ENCODE measurements around the gene SMYD2. TPM values are rescaled to one million over a fixed set of nuclear protein-coding genes. Genes with fewer than 3 reads are reported as not detected.

The SMYD2 gene, protein sequence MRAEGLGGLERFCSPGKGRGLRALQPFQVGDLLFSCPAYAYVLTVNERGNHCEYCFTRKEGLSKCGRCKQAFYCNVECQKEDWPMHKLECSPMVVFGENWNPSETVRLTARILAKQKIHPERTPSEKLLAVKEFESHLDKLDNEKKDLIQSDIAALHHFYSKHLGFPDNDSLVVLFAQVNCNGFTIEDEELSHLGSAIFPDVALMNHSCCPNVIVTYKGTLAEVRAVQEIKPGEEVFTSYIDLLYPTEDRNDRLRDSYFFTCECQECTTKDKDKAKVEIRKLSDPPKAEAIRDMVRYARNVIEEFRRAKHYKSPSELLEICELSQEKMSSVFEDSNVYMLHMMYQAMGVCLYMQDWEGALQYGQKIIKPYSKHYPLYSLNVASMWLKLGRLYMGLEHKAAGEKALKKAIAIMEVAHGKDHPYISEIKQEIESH
- total RNA-seq, result 45.4 TPM

DNA sequence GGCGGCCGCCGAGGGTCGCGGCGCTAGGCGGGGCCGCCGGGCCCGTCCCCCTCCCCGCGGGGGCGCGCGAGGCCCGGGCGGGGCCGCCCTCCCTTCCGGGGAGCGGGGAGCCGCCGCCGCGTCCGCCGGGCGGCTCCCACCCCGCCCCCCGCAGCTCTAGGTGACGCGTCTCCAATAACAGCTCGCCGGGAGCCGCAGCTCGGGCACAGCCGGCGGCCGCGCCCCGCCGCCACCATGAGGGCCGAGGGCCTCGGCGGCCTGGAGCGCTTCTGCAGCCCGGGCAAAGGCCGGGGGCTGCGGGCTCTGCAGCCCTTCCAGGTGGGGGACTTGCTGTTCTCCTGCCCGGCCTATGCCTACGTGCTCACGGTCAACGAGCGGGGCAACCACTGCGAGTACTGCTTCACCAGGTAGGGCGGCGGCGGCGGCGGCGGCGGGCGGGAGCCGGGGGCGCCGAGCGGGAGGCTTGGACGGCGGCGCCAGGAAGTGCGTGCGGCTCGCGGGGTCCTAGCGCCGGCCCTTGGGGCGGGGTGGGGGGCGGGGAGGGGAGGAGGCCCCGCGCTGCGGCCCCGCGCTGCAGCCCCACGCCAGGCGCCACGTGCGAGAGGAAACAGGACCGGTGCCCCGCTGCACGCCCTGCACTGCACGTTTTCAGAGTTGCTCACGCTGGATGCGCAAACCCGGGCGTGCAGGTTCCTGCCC, at the start of gene SMYD2:
TSS of gene SMYD2 (plus strand) at position 139 of the 699 bp plus-strand sequence. CDS start at position 235, 96 bp downstream.

All from parietal lobe (tissue), 1 donor.